NCI-H2107 treated with DMSO at 0.1 percent for 48 hours (cell line): ENCODE measurements around the gene KREMEN2.

Experiments used
- DNase-seq: peaks from one replicate; lab custom pipeline; 2025; ENCODE audit not compliant: unreplicated experiment; lab: John Stamatoyannopoulos, UW

Gene KREMEN2

DNA sequence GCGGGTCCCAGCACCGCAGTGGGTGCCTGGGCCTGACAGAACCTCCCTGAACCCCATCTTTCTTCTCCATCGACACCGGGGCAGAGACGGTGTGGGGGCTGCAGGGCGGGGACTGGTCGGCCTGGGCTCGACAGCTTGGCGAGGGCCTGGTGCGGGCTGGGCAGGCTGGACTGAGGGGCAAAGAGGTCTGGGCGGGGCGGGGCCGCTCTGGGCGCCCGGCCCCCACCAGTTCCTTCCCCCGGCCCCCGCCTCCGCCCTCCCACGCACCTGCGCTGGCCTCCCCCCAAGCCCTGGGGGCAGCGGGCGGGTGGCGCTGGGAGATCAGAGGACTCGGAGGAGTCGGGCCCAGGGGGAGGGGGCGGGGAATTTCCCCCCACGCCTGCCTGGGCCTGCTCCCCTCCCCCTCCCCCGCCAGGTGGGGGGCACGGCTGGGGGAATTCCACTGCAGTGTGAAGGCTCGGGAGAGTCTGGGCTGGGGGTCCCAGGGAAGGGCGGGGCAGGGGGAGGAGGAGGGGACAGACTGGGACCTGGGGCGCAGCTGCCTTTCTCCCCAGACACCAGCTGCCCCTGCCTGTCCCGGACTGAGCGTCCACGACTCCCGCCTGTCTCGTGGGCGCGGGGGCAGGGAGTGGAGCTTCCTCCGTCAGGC lies 877 bp upstream of the KREMEN2 start:
- no peak for DNase-seq

DNA sequence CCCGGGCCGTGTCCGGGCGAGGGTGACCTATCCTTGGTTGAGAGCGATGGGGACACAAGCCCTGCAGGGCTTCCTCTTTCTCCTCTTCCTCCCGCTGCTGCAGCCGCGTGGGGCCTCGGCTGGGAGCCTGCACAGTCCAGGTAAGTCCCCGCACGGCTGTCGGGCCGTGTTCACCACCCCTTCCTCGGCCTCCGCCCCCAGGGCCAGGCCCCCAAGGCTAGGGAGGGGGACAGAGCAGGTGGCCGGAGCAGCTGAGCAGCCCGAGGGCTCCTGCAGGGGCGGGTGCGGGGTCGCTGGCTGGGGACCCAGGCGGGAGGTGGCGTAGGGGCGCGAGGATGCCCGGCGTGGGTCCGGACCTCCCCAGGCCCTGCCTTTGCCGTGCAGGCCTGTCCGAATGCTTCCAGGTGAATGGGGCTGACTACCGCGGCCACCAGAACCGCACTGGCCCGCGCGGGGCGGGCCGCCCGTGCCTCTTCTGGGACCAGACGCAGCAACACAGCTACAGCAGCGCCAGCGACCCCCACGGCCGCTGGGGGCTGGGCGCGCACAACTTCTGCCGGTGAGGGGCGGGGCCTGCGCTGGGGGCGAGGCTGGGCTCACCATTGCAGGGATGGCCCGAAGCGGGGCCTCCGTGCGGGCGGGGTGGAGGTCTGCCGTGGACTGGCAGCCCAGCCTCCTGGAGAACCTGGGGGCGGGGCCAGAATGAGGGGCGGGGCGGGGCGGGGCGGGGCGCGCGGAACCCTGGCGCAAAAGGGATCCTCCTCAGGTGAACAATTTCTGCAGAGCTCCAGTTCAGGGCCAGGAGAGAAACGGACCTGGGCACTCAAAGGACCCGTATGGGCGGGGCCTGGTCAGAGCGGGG lies 631 bp downstream of the KREMEN2 start:
- DNase-seq = no peak

DNA sequence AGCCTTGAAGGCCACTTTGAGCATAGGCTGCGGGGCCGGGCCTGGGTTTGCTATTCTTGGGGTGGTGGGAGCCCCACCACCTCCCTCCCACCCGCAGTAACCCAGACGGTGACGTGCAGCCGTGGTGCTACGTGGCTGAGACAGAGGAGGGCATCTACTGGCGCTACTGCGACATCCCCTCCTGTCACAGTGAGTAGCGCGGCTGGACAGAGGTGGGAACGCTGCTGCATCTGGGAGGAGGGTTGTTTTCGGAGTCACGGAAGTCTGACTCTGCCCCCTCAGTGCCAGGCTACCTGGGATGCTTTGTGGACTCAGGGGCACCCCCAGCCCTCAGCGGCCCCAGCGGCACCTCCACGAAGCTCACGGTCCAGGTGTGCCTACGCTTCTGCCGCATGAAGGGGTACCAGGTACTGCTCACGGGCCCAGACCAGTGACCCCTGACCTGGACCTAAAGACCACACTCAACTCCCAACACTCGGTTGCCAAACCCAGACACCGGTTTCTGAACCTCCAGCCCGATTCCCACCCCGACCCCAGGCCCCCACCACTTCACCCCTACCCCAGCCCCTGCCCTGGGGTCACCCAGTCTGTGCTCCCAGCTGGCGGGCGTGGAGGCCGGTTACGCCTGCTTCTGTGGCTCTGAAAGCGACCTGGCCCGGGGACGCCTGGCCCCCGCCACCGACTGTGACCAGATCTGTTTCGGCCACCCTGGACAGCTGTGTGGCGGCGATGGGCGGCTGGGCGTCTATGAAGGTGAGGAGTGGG lies 2.1 kb downstream of the KREMEN2 start:
- DNase-seq = no peak

DNA sequence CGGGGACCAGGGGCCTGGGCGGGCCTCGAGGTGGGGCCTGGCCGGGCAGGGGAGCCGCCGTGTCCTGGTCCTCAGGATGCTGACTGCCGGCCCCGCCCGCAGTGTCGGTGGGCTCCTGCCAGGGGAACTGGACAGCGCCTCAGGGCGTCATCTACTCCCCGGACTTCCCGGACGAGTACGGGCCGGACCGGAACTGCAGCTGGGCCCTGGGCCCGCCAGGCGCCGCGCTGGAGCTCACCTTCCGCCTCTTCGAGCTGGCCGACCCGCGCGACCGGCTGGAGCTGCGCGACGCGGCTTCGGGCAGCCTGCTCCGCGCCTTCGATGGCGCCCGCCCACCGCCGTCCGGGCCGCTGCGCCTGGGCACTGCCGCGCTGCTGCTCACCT lies 2.7 kb downstream of the KREMEN2 start:
- DNase-seq = no peak

DNA sequence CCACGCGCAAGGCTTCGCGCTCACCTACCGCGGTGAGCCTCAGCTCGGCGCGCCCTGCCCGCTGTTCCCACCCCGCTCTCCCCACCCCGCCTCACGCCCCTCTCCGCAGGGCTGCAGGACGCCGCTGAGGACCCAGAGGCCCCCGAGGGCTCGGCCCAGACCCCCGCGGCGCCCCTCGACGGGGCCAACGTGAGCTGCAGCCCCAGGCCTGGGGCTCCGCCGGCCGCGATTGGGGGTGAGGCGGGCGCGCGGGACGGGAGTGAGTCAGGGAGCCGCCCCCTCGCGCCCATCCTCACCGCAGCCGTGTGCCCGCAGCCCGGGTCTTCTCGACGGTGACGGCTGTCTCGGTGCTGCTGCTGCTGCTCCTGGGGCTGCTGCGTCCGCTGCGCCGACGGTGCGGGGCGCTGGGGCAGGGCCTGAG lies 3.1 kb downstream of the KREMEN2 start:
- no peak for DNase-seq

DNA sequence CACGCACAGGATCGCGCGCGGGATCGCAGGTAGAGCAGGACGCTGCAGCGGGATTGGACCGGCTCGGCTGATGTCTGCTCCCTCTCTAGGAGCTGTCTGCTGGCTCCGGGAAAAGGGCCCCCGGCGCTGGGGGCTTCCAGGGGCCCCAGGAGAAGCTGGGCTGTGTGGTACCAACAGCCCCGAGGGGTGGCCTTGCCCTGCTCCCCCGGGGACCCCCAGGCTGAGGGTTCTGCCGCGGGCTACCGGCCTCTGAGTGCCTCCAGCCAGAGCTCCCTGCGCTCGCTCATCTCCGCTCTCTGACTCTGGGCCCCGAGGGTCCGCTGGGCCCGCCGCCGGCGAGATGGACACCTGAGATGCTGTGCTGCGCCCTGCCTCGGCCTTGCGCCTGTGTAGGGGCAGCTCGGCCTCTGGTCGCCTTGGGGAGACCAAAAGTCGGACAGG lies 3.7 kb downstream of the KREMEN2 start:
- no peak for DNase-seq

DNA sequence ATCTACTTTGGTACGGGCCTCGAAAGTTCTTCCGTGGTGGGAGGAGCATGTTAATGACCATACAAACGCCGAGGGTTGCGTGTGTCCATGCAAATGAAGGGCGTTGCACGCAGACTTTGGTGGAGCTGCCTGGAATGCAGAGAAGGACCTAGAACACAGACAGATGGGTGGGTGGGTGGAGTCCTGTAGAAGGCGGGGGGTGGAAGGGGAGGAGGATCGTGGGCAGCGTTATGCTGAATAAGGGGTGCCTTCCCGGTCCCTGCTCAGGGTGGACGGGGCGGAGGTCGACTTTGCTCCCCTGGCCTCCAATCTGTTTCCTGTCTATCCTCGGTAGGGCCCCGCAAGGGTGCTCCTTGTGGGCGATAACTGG lies 4.3 kb downstream of the KREMEN2 start:
- no peak for DNase-seq

DNA sequence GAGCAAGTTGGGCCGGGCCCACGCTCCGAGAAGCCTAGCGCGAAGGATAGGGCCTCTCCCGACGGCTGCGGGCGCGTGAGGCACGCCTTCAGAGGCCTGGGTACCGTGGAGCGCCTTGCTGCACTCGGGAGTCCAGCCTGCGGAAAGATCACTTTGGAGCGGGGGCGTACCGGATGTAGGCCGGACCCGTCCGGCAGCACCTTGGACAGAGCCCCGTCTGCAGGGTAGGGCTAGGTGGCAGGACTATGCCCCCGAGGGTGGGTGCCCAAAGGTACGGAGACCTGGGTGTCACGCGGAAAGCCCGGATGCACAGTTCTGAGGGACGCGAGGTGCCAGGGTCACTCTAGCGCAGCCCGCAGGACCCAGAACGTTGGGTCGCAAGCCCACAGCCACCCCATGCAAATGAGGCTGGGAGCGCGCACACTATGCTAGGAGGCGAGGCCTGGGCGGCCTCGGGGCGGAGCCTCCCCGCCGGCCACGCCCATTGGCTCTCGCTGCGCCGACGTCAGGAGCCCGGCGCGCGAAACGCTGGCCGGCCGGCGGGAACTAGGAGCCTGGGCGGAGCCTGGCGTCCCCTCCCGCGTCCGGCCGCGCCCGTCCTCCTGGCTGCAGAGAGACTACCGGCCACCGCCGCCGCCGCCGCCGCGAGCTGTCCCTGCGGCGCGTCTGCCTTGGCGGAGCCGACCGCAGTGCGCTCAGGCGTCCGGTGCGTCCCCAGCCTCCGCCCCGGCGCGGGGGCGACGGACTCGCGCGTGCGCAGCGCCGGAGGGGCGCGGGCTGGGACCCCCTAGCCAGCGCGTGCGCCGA lies 4.9 kb downstream of the KREMEN2 start, which contains the start of gene PAQR4:
TSS of gene PAQR4 (plus strand) at position 611 of the 807 bp plus-strand sequence. CDS start 327 bp downstream, outside the sequence.
- peak; percentile 61 for DNase-seq

DNA sequence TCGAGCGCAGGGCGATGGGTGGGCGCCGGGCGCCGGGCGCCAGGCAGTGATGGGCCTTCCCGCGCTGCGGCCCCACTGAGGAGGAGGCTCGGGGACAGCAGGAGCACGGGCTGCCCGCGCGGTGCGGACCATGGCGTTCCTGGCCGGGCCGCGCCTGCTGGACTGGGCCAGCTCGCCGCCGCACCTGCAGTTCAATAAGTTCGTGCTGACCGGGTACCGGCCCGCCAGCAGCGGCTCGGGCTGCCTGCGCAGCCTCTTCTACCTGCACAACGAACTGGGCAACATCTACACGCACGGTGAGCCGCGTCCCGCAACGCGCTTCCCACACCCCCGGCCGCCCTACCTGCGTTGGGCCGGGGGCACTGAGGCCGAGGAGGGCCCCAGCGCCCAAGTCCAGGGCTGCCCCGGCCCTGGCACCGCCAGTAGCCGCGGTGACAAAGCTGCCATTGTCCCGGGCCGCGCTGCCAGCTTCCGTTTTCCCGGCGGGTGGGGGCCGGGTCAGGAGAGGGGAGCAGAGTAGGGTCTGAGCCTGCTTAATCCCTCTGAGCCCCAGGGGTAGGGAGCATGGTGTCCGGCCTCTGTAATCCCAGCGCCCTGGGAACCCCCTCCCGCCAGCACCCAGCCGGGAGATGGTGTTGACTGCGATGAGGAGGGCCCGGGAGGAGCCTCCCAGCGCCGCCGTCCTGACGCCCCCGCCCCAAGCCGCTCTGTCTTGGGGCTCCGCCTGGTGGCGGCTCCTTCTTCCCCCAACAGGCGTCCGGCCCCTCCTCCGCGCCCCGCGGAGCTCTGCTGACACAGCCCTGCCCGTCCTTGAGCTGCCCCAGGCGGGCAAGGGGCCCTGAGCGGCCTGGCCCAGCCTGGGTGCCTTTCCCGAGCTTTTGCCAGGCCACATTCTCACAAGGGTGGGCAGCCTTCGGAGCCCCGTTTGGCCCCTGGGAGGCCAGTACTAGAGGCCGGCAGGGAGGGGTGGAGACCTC lies 5.8 kb downstream of the KREMEN2 start:
- peak; percentile 44 for DNase-seq

DNA sequence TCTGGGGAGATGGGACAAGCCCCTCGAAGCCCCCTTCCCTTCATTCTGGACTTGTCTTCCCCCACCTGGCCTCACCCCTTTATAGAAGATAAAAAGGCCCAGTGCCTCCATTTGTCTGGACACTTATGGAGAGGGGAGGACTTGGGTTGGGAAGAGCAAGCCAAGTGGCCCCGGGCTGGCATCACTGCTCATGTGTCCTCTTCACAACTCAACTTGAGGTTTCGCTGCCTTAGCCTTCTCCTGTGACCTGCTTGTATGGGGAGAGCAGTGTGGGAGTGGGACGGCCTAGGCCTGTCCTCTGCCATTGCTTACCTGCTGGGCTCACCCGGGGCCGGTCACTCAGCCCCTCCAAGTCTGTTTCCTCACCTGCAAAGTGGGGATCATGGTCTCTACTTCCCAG lies 6.5 kb downstream of the KREMEN2 start:
- DNase-seq = no peak

DNA sequence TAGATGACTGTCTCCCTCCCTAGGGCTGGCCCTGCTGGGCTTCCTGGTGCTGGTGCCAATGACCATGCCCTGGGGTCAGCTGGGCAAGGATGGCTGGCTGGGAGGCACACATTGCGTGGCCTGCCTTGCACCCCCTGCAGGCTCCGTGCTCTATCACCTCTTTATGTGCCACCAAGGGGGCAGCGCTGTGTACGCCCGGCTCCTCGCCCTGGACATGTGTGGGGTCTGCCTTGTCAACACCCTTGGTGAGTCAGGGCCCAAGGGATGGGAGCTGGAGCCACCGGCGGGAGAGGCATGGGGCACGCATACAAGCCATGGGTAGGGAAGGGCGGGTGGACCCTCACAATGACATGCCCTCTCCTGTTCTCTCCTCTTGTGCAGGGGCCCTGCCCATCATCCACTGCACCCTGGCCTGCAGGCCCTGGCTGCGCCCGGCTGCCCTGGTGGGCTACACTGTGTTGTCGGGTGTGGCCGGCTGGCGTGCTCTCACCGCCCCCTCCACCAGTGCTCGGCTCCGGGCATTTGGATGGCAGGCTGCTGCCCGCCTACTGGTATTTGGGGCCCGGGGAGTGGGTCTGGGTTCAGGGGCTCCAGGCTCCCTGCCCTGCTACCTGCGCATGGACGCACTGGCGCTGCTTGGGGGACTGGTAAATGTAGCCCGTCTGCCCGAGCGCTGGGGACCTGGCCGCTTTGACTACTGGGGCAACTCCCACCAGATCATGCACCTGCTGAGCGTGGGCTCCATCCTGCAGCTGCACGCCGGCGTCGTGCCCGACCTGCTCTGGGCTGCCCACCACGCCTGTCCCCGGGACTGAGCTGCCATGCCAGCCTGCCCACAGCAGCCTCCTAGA lies 7.3 kb downstream of the KREMEN2 start:
- no peak for DNase-seq

DNA sequence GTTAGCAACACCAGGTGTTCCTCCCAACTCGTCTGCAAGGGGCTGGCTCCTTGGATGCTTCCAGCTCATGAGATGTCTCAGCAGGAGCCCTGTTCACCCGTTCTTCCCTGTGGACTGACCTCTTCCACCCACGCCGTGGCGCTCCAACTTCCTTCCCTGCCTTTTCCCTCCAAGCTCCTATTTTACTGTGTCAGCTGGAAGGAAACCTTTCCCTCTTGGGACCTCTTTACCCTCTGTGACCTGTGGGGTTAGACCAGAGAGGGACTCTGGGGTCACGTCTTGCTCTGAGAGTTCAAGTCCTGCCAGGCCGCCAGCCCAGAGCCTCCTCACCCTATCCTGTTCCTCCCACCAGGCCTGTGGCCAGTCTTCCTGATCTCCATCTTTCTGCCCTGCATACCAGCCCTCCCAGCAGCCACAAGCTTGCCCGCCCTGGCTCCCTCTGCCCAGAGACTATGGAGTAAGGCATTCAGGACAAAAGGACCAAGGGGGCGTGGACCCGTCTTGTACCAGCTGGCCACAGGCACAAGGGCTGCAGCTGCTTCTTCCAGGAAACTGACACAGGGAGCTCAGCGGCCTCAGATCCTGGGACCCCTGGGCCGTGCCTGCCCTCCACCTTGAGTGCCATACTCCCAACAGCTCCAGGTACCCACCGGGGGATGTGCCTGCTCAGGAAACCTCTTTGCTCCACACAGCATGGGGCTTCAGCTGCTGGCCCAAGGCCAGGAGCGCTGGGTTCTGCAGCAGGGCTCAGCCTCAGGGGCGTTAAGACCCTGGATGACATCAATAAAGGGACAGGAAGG lies 8.1 kb downstream of the KREMEN2 start:
- DNase-seq = no peak

DNA sequence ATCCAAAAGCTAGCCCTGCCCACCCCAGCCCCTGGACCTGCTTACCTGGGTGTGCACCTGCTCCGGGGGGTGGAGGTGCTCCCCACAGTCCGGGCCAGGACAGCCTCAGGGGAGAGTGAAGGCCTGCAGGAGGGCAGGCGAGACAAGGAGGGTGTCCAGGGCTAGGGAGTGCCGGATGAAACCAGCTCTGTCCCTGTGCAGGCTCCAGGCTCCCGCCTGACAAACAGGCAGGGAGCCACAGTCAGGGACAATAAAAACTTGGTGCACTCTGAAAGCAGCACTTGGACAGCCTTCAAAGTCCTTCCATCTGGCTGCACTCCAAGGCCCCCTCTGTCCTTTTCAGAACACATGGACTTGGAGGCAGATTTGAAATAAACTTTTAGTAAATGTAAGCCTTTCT lies 9.0 kb downstream of the KREMEN2 start:
- no peak for DNase-seq

DNA sequence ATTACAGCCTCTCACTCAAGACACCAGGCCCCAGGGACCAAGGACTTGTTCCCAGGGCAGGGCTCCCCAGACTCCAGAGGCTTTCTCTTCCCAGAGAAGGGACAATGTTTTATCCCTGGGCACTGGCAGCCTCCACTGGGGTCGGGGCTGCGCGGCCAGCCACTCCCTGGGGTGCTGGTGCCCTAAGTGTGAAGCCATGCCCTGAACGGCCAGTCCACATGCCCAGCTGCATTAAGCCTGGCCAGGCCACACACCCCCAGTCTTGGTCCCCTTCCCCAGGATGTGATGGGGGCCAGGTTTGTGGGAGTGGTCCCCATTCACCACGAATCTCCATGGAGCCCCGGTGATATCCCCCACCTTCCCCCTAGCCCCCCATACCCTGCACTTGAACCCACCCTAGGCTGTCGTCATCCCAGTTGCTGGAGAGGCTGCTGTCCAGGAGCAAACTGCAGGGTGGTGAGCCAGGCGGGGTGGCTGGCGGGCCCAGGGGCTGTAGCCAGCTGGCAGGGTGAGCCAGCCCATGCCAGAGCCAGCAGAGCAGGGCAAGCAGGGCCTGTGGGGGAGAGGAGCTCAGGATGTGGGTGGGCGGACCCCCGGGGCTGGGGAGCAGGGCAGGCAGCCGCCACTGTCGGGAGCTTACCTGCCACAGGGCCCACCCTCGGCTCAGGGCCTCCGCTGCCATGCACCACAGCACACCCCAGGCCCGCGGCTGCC lies 9.7 kb downstream of the KREMEN2 start:
- DNase-seq = no peak

DNA sequence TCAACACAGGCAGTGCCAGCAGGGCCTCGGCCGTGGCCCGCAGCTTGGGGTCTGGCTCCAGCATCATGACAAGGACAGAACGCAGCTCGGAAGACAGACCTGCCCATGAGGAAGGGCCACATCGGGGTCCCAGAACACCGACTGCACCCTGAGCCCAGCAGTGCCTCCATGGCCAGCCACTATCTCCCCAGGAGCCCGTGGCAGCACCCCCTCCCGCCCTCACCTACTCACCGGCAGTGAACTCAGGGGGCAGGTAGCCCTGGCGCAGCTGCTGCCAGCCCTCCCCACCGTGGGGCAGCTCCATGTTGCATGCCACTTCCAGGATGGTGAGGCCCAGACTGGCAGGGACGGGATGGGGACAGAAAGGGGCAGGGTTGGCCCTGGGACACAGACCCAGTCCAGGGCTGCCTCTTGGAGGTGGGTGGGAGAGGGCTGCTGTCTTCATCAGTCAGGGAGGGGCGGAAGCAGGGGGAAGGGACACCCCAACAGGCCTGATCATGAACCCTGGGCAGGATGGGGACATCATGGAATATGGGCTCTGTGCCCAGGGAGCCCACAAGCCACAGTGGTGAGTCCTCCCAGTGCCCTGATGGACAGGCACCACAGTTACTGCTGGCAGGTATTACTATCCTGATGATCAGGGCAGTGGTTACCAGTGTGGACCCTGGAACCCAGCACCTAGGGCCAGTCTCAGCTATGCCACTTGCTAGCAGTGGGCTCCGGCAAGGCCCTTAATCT lies 10.4 kb downstream of the KREMEN2 start:
- DNase-seq = no peak

DNA sequence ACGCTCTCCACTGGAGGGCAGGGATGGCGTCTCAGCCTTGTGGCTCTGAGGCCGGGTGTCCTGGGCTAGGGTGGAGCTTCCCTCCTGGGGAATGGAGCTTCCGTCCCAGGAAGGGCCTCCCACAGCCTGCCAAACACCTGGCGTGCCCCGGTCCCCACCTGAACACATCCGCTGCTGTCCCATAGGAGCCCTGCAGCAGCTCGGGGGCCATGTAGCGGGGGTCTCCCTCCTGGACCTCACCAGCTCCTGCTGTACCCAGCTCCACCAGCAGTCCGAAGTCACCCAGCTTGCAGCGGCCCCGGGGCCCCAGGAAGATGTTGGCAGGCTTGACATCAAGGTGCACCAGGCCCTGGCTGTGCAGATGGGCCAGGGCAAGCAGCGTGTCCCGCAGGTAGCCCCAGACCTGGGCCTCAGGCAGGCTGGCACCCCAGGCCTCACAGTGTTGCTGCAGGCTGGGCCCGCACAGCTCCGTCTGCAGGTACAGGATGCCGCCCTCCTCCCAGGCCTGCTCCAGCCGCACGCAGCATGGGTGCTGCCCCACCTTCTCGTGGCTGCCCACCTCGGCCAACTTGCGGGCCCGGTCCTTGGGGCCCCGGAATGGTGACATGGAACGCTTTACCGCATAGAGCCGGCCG lies 11.2 kb downstream of the KREMEN2 start:
- DNase-seq = no peak
